Body of pancreas (tissue), 4 donors: ENCODE data around the gene UBE2L3.

Experiments used
- POLR2A ChIP-seq, 3 donors: fragments of 450-650 bp; IDR thresholded peaks; one replicate each; pipeline ENCODE4 v1.6.1; 2016; ENCODE audit warnings: antibody characterized with exemption in 3 of 3, mild to moderate bottlenecking in 2 of 3
- TF ChIP-seq, protein P1 (sequence below), 7 experiments: fragments of 450-650 bp in 4 of 7; fragments of 200-600 bp in 3 of 7; sonication (generic) in 3 of 7; IDR thresholded peaks; one replicate each; pipeline ENCODE4 v1.5.1; 2016 to 2019; ENCODE audit warnings: antibody characterized with exemption in 7 of 7

DNA sequence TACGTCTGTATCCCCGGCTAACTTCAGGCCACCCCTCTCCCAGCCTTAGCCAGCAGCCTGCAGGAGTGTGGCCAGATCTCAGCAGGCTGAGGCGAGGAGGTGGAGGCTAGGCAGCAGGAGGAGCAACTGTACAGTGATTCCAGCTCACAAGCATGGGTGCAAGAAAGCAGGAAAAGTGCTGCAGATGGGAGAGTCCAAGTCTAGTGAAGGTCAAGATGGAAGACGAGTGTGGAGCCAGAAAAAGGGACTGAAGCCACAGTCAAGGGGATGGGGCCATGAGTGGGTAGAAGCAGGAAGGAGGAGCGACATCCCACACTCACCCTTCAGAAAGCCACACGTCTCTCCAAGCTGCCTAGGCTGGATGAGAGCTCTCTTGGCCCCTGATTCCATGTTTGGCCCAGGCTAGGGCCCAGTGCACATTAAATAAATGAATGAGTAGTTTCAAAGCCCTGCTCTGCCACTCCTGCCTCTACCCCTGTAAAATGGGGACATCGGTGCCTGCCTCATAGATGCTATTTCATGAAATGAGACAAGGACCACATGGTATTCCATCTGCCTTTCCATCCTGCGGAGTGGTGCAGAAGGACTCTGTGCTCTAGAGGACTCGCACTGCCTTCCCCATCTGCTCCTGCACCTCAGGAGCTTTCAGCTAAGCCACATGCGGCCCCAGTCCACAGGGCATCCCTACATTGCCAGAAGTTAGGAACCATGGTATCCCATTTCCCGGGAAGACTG lies 59.4 kb downstream of the UBE2L3 start:
- TF ChIP-seq, protein P1, sequence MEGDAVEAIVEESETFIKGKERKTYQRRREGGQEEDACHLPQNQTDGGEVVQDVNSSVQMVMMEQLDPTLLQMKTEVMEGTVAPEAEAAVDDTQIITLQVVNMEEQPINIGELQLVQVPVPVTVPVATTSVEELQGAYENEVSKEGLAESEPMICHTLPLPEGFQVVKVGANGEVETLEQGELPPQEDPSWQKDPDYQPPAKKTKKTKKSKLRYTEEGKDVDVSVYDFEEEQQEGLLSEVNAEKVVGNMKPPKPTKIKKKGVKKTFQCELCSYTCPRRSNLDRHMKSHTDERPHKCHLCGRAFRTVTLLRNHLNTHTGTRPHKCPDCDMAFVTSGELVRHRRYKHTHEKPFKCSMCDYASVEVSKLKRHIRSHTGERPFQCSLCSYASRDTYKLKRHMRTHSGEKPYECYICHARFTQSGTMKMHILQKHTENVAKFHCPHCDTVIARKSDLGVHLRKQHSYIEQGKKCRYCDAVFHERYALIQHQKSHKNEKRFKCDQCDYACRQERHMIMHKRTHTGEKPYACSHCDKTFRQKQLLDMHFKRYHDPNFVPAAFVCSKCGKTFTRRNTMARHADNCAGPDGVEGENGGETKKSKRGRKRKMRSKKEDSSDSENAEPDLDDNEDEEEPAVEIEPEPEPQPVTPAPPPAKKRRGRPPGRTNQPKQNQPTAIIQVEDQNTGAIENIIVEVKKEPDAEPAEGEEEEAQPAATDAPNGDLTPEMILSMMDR (IDR thresholded peaks at IDR 0.05), result no peak
- TF ChIP-seq POLR2A (IDR thresholded peaks at IDR 0.05), result no peak
